NCI-H187 treated with DMSO at 0.1 percent for 48 hours (cell line): Measurements from ENCODE around the gene CD79A.
"Not testable (repeated sequence)": the region's sequence is repeated elsewhere in the genome, so short reads cannot be mapped to it uniquely, and the experiment has no call there.

ENCODE experiments used
- DNase-seq: peaks from one replicate; lab custom pipeline; 2025; lab: John Stamatoyannopoulos, UW

The CD79A gene

DNA sequence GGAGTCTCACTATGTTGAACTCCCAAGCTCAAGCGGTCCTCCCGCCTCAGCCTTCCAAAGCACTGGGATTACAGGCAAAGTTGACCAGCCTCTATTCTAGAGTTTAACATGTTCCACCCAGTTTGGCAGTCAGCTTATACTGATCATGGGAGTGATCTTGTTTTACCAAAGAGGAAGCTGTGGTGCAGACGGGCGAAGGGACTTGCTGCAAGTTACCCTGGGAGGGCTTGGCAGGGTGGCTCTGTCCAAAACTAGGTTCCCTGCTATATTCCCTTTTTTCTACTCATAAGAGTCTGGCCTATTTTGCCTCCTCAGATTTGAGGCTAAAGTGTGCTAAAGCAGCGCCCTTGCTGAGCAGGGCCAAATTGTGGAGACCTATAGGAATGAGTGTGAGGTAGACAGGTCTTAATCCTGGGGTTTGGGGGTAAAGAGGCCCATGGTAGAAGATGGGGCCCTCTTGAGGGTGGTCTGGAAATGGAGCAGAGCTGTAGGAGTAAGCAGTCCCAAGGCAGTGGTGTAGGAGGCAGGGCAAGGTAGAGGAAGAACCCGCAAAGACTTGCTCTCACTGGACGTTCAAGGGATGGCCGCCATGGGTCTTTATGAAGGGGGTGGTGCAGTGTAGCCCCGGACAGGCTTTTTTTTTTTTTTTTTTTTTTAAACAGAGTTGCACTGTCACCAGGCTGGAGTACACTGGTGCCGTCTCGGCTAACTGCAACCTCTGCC, 13.7 kb upstream of the CD79A start:
- no peak for DNase-seq

DNA sequence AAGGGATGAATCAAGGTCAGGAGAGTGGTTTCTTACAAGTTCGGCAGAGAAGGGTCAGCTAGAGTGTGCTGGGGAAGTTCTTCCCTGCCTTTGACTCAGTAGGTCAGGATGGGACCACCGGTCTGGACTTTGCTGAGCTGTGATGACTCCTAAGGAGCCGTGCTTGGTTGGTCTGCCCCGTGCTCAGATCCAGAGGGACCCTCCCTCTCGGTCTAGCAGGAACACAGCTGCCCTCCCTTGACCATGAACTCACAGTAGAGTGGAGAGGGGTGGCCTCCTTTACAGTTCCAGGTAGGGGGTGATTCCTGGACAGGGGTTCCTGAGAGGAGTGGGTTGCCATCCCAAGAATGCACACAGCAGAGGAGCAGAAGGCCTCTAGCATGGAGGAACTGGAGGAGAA, 12.7 kb upstream of the CD79A start:
- no peak for DNase-seq

DNA sequence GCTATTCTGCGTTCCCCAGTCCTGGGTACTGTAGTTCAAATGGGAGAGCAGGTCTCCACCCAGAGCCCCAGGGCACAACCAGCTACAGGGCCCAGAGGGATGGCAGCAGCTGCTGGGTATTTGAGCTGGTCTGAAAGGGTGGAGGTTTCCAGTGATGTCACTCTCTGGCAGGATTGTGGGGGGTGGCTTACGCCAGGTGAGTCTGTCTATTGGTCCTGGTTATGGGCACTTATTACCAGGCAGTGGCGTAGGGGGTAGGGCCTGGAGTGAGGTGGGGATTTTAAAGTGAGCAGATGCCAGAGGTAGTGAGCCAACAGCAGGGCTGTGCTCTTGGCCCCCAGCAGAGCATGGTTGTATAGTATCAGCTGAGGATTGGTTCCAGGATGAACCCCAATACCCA, 10.8 kb upstream of the CD79A start:
- DNase-seq, result no peak

DNA sequence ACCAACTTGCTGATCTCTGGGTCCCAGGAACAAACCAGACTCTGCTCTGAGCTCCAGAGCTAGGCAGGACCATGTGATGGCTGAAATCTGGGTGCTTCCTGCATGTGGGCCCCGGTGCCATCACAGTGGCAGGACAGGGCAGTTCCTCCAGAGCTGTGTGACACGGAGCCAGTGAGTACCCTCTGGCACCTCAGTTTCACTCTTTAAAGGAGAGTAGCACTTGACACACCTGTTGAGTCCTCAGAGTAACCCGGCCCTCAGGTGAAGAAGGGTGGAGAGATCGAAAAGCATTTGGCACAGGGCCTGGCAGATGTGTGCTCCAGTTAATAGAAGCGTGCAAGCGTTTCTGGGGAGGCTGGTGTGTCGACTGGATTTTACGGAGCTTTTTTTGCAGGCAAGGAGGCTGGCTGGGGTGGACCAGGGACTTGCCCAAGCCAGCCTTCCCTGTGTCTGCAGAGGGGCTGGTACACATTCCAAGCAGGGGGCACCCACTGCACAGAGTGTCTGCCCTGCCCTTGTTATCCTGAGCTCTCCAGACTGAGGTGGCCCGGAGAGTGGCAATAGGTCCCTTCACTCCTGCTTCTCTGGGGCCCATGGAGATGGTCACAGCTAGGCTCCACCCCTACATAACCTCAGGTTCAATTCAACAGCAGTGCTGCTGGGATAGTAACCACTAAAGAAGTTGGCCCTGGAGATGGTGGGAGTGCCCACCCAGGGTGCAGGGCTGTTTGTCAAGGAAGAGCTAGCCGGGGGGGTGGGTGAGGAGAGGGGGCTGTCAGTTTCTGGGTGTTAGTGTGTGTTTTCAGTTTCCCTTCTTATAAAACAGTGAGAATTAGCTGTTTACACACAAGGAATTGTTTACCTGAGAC, 8.7 kb upstream of the CD79A start:
- peak; percentile 64 for DNase-seq

DNA sequence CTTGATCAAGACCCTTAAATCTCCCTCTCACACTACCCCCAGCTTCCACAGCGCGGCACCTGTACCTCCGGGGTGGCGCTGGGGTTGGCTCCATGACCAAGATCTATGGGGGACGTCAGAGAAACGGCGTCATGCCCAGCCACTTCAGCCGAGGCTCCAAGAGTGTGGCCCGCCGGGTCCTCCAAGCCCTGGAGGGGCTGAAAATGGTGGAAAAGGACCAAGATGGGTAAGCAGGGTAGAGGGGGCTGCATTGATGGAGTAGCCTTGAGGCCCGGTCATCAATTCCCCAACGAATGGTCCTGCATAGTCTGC, 8.1 kb upstream of the CD79A start:
- no peak for DNase-seq

DNA sequence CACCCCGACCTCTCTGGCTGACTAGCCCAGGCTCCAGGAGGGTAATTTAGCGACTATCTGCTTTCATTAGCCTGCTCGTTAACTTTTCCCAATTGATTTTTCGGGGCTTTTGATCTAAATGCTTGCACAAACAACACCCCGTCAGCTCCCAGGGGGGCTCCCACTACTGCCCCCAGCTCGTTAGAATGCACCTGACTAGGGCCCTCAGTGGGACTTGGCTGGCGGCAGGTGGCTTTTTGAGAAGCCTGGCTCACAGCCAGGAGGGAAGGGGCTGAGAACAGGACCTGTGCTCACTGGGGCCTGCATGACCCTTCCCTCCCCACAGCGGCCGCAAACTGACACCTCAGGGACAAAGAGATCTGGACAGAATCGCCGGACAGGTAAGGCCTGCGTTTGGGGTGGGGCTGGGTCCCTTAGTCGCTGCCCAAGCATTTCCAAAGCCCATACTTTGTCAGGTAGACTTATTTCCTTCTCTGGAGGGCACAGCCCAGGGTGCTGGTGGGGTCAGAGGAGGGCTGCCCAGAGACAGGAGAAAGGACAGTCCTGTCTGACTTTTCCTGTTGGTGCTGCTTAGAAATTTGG, 7.6 kb upstream of the CD79A start:
- no peak for DNase-seq

DNA sequence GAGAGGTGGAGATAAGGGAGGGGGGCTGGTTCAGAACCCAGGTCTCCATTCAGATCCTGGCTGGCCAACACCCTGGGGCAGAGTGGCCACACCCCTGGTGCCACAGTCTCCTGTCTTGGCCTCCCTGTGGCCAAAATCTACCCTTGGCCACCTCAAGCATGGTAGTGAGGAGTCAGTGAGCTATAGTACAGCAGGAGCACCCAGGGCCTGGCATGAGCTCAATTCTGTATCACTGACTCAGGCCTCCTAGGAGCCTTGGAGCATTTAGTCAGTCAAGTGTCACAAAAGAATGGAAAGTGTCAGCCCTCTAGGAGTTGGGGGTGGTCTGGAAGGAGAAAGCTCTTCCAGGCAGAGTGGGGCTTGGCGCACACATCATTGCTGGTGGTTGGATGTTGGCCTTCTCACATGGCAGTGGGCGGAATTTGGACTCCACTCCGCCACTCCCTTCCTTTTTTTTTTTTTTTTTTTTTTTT, 6.6 kb upstream of the CD79A start:
- DNase-seq, result no peak

DNA sequence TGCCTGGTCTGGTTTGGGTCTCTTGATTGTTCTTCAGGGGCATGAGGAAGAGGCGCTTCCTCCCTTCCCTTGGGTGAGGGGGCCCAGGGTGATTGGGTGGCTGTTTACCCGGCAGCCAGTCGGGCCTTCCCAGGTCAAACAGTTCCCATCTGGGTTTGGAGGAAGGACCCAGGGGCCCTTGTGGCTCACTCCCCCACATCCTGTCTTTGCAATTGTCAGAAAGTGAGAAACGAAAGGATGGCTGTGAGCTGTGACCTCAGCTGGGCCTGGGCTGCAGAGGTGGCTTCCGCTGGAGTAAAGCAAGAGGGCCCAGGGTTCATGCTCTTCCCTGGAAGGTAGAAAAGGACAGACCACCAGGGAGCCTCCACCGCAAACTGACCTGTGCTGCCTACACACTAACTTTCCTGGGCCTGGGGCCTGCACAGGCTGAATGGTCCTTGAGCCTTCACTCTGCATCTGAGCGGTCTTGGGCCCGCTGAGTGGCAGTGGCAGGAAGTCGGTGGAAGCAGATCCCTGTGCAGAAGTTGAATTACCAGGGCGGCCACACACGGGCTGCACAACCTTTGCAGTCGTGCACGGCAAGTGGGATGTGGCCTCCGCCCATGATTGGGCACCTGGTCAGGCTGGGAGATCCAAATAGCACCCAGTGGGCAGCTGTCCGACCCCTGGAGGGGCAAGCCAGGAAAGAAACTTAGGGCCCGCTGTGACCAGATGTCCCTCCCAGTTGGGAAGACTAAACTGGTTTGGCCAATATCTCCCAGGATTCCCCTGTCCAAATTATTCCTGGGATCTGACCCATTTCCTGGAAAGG, 5.3 kb upstream of the CD79A start:
- no peak for DNase-seq

DNA sequence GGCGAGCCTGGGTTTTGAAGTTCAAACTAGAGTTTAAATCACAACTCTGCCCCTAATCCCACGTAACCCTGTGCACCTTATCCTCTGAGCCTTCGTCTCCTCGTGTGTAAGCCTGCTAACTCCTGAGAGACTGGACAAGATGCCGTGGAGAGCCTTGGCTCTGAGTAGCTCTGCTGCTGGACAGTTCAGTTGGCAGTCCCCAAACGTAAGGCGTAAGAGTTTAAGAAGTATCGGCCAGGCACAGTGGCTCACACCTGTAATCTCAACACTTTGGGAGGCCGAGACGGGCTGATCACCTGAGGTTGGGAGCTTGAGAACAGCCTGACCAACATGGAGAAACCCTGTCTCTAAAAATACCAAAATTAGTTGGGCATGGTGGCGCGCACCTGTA, 4.7 kb upstream of the CD79A start:
- DNase-seq, result no peak

DNA sequence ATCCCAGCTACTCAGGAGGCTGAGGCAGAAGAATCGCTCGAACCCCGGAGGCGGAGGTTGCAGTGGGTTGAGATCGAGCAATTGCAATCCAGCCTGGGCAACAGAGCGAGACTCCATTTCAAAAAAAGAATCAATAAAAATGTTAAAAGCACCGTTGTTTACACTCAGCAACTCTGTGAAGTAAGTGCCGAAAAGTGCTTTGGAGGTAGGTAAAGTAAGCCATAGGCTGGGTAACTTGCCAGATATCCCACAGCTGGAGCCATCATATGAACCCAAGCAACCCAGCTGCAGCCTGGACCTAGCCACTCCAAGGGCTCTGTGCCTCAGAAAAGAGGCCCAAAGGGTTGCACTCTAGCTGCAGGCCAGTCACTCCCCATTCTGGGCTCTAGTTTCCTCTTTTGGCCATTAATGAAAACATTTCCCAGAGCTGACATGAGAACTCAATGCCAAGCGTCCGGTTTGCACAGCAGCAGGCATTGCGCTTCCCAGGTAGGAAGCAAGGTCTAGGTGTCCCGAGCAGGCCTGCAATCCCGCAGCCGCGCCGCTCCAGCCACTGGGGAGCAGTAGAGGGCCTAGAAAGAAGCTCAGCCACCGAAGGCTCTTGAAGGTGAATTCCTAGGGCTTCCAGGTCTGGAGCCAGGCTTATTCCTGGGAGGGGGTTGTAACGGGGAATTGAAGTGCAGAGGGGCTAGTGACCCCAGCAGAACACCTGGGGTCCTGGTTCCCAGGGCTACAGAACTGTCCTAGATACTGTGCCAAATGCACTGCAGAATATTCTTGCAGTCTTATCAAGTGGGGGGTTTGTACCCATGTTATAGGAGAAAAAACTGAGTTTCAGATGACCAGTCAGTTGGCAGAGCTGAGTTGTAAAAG, 4.1 kb upstream of the CD79A start:
- peak; percentile 37 for DNase-seq

DNA sequence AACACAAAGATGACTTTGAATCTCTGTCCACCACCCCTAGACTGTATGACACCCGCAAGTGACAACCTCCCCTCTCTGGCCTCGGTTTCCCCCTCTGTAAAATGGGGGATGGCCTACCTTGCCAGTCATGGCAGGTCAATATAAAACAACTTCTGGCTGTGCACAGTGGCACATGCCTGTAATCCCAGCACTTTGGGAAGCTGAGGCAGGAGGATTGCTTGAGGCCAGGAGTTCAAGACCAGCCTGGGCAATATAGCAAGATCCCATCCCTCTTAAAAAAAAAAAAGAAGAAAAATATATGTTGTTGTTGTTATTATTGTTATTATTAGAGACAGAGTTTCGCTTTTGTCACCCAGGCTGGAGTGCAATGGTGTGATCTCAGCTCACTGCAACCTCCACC, 1.1 kb upstream of the CD79A start:
- not testable (repeated sequence) for DNase-seq

DNA sequence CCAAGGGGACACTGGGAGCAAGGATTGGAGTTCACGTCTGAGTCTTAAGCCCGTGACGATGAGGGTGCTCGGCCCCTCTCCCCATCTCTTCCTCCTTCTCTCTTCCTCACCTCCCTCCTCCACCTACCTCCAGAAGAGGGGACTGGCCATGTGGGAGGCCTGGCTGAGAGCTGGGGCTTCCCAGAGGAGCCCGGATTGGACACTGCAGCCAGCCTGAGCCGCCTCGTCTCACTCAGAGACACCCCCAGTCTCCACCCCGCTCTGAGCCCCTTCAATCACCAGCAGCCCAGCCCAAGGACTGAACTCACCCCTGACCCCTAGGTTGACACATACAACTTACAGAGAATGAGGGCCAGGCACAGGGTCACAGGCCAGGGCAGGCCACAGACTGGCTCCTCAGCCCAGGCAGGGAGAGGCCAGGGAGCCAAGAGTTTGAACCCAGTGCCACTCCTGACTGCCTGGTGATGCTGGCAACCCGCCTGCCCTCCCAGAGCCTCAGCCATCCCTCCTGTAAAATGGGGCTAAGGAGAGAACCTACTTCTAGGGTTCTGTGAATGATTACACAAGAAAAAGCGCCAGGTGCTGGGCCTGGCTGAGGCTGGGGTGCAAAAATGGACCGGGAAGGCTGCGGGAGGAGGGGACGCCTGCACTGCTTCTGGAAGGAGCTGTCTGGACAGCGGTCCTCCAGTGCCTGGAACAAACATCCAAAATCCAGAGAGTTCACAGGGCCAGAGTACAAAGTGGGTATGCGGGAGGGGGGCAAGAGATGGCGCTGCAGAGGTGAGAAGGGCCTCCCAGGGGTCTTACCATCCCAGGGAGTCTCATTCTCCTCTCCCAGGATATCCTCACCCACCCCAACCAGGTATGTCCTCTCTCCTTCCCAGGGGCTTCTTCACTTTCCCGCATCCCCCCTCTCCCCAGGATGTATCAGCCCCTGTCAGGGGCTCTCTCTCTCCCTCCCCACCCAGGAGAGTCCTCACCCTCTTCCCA, 1.1 kb downstream of the CD79A start:
- DNase-seq, result no peak

DNA sequence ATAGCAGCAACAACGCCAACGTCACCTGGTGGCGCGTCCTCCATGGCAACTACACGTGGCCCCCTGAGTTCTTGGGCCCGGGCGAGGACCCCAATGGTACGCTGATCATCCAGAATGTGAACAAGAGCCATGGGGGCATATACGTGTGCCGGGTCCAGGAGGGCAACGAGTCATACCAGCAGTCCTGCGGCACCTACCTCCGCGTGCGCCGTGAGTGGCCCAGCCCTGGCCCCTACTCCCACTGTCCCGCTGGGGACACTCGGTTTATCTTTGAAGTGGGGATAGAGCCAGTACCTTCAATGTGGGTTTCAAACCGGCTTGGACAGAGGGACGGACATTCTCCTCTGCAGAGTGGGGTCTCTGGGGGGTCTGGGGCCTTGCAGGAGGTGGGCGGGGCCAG, 2.0 kb downstream of the CD79A start:
- DNase-seq, result no peak

DNA sequence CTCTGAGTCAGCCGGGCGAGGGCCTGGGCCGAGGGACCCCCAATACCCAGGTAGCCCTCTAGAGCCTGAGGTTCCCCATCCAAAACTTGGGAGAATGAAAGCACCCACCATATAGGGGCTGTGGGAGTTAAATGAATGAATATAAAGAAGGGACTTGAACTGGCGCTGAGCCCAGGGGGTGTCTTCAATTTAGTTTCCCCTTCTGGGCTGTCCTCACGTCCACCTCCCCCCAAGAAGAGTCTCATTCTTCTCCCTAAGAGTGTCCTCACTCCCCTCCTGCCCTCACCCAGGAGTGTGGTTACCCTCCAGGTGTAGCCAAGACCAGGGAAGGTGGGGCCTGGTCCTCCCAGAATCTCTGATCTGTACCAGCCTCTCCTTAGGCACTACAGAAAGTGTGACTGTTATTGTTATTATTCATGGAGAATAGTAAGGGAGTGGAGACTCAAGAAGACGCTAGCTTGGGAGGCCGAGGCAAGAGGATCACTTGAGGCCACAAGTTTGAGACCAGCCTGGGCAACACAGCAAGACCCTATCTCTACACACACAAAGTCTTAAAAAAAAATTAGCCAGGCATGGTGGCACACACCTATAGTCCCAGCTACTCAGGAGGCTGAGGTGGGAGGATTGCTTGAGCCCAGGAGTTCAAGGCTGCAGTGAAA, 2.7 kb downstream of the CD79A start:
- no peak for DNase-seq

DNA sequence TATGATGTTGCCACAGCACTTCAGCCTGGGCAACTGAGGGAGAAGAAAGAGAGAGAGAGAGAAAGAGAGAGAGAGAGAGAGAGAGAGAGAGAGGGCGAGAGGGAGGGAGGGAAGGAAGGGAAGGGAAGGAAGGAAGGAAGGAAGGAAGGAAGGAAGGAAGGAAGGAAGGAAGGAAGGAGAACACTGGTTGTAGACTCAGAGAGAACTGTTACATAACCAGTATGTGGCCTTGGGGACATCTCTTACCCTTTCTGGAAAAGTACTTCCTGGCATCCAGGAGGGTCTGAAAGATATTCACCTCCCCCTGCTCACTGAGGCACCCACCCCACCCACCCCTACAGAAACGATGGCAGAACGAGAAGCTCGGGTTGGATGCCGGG, 3.2 kb downstream of the CD79A start:
- DNase-seq, result no peak

DNA sequence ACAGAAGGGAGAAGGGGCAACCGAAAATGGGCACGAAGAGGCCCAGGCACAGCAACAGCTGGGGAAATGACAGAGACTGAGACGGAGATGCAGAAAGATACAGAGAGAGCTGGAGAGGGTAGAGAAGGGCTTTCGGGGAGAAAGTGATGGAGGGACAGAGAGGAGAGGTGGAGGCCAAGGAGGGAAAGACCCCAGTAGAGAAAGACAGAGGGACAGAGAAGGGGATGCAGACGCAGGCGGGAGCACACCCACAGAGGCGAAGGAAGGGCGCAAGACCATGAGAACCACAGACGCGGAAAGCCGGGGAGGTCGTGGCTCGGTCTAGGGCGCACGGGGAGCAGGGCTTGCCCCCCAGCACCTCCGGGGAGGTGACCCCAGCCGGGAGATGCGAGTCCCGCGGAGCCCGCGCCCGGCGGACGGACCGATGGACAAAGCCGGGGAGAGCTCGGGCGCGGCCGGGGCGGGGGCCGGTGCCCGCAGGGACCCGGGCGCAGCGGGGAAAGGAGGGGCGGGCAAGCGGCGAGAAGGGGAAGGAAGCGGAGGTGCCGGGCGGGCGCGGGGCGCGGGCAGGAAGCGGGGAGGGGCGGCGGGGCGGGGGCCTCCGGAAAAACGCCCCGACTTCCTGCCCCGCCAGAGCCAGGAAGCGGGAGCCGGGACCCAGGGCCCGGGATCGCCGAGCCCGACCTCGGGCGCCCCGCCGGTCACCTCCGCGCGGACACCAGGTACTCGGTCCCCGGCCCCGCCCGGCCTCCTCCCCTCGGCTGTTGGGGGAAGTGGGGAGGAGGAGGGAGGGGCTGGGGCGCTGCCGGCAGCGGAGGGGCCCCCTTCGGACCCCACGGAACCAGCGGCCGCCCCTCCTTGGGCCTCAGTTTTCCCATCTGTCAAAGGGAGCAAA, 5.7 kb downstream of the CD79A start, which contains the start of gene ARHGEF1:
ARHGEF1 (plus strand) TSS at position 617 of the 895 bp plus-strand sequence. CDS start 4,899 bp downstream, outside the sequence.
- DNase-seq, result no peak

DNA sequence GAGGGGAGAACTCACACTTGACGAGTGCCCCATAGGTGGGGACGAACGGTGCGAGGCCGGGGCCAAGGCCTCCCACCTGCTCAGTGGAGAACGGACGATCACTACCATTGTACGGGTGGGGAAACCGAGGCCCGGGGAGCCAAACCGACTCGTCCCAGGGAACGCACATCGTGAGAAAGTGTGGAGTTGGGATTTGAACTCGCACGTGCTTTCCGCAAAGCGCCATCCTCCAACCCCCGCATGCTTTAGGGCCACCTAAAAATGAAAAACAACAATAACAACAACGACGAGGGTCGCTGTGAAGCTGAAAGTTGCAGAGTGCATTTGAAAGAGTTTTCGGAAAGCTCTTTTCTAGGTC, 6.4 kb downstream of the CD79A start:
- DNase-seq, result no peak
